ENCODE data around the gene CBR3.

DNA sequence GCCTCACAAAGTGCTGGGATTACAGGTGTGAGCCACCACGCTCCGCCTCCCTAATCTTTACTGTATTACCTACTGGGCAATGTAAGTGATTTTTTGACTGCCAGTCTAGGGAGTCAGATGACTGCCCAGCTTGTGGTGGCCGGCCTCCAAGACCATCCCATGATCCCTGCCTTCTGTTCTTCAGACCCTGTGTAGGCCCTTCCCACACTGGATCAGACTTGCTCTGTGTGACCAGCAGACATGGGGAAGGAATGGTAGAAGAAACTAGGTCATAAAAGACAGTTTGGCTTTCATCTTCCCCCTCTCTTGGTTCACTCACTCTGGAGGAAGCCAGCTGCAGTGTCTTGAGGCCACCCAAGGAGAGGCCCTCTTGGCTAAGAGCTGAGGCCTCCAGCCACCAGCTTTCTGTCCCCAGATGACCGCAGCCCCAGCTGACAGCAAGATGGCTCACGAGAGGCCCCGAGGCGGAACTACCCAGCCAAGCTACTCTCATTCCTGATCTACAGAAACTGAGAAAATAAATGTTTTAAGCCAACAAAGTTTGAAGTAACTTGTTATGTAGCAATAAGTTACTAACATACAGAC, 14.5 kb upstream of the CBR3 start:
- TF ChIP-seq, protein P1, sequence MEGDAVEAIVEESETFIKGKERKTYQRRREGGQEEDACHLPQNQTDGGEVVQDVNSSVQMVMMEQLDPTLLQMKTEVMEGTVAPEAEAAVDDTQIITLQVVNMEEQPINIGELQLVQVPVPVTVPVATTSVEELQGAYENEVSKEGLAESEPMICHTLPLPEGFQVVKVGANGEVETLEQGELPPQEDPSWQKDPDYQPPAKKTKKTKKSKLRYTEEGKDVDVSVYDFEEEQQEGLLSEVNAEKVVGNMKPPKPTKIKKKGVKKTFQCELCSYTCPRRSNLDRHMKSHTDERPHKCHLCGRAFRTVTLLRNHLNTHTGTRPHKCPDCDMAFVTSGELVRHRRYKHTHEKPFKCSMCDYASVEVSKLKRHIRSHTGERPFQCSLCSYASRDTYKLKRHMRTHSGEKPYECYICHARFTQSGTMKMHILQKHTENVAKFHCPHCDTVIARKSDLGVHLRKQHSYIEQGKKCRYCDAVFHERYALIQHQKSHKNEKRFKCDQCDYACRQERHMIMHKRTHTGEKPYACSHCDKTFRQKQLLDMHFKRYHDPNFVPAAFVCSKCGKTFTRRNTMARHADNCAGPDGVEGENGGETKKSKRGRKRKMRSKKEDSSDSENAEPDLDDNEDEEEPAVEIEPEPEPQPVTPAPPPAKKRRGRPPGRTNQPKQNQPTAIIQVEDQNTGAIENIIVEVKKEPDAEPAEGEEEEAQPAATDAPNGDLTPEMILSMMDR (IDR thresholded peaks at IDR 0.05) = no peak
- no peak for TF ChIP-seq POLR2A (IDR thresholded peaks at IDR 0.05)

Measured in right lobe of liver (tissue), 4 donors.